ENCODE measurements around the gene RPL32. TPM values are rescaled to one million over a fixed set of nuclear protein-coding genes. Genes with fewer than 3 reads are reported as not detected.

The RPL32 gene
- total and polyA plus RNA-seq, 9 of the 15 experiments (the other 6 are each of a cell fraction or from before 2014, with no cell fraction given) = 2,738 to 6,200 (median 4,286) TPM

- POLR2A ChIA-PET = interaction anchor here (0.6 to 11.9 kb wide), 27 partner anchors 8 to 861 kb away, joined by 3 to 108 read pairs (median 4); partner anchors contain the start of genes CAND2 and RPL32
- WGBS (ENCODE audit: insufficient coverage, low coverage, missing lambda C conversion rate) = 63% methylated on average over 7 of the region's 7 CpGs
- no peaks in the 10 kb centered on the region for H3K9me3 ChIP-seq (replicated peaks; ENCODE audit: control insufficient read depth, insufficient read depth, low read depth, low read length)
- DNase-seq (ENCODE audit: extremely low read depth in 1 of 4, low spot score in 3 of 4) (no peak), FAIRE-seq (no peak), ATAC-seq (peak; percentile 11)
- no peak overlapping the region for H3K9ac ChIP-seq (ENCODE audit: insufficient read depth in 1 of 2, low read depth in 2 of 2, low read length in 2 of 2)
- H3K27me3 ChIP-seq (ENCODE audit: control insufficient read depth in 2 of 2, insufficient read depth in 2 of 2, low read length in 2 of 2) = no peaks in the 10 kb centered on the region
- in situ Hi-C loops (cut with MboI) (no loop called here), intact Hi-C loops (cut with micrococcal nuclease) (no loop called here)
- H3K4me1 ChIP-seq (replicated peaks in 1 of 2; ENCODE audit: control insufficient read depth in 2 of 2, insufficient read depth in 2 of 2, low read length in 2 of 2) = peaks cover 0 to under 1% of the 10 kb centered on the region in 2 experiments; a peak in 3 of 5 replicates
- peaks cover 85% of the 10 kb centered on the region for H3K36me3 ChIP-seq (ENCODE audit: control insufficient read depth, insufficient read depth, low read length)
- H3K4me2 ChIP-seq (ENCODE audit: insufficient read depth, low read length) = no peak overlapping the region
- H3K79me2 ChIP-seq (ENCODE audit: control insufficient read depth, insufficient read depth, low read length) = peaks cover 24% of the 10 kb centered on the region
- H3K9me1 ChIP-seq (ENCODE audit: control insufficient read depth, insufficient read depth, low read length) = peaks cover 6% of the 10 kb centered on the region
- CTCF ChIA-PET (ENCODE audit: low intra/inter-chr PET ratio) = interaction anchor here (0.7 kb wide), 1 partner anchor 54 kb away, joined by 3 read pairs; no protein-coding TSS in a partner anchor
- BruUV-seq (replicated peaks) = no TSS peak
- peak overlapping the region; percentile 15; the same call in 1 of the 3 replicates for H3K27ac ChIP-seq (ENCODE audit: extremely low read depth, low read depth, low read length)
- H4K20me1 ChIP-seq (replicated peaks; ENCODE audit: control insufficient read depth, insufficient read depth, low read length) = peaks cover 42% of the 10 kb centered on the region
- no peak overlapping the region for H2AFZ ChIP-seq (ENCODE audit: low read depth, low read length)
- H3K4me3 ChIP-seq = no peak overlapping the region
- TF ChIP-seq, protein P1, sequence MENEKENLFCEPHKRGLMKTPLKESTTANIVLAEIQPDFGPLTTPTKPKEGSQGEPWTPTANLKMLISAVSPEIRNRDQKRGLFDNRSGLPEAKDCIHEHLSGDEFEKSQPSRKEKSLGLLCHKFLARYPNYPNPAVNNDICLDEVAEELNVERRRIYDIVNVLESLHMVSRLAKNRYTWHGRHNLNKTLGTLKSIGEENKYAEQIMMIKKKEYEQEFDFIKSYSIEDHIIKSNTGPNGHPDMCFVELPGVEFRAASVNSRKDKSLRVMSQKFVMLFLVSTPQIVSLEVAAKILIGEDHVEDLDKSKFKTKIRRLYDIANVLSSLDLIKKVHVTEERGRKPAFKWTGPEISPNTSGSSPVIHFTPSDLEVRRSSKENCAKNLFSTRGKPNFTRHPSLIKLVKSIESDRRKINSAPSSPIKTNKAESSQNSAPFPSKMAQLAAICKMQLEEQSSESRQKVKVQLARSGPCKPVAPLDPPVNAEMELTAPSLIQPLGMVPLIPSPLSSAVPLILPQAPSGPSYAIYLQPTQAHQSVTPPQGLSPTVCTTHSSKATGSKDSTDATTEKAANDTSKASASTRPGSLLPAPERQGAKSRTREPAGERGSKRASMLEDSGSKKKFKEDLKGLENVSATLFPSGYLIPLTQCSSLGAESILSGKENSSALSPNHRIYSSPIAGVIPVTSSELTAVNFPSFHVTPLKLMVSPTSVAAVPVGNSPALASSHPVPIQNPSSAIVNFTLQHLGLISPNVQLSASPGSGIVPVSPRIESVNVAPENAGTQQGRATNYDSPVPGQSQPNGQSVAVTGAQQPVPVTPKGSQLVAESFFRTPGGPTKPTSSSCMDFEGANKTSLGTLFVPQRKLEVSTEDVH (IDR thresholded peaks at IDR 0.05; ENCODE audit: low read depth, partially characterized antibody) = peak; percentile 49
- TF ChIP-seq CCNT2 (IDR thresholded peaks at IDR 0.05; ENCODE audit: borderline replicate concordance, extremely low read depth, insufficient read length, low read depth, low read length) = no peak
- 0 out of 2 replicates have a peak, but pooled peaks have one; percentile 27 for TF ChIP-seq CHD2 (IDR thresholded peaks at IDR 0.05; ENCODE audit: low read depth, low read length)
- 0 out of 2 replicates have a peak, but pooled peaks have one; percentile 50 for TF ChIP-seq ZNF695 (CRISPR knock-in tag; IDR thresholded peaks at IDR 0.05)
- no peak for TF ChIP-seq PPARD (CRISPR knock-in tag; IDR thresholded peaks at IDR 0.05)
- peak; percentile 38 for TF ChIP-seq POLR2A (conservative IDR thresholded peaks at IDR 0.05)
- 0 out of 2 replicates have a peak, but pooled peaks have one; percentile 36 for TF ChIP-seq ERF (CRISPR knock-in tag; IDR thresholded peaks at IDR 0.05)
- 0 out of 4 replicates have a peak, but pooled peaks of 1 of the 2 experiments have one; percentile 24 for TF ChIP-seq SIN3A (IDR thresholded peaks at IDR 0.05; ENCODE audit: borderline replicate concordance in 2 of 2, control insufficient read depth in 1 of 2, low read depth in 2 of 2, low read length in 2 of 2)
- no peak for TF ChIP-seq ETV1 (tag; conservative IDR thresholded peaks at IDR 0.05; ENCODE audit: low read depth)
- 0 out of 2 replicates have a peak, but pooled peaks have one; percentile 25 for TF ChIP-seq MYNN (IDR thresholded peaks at IDR 0.05)
- no peak for TF ChIP-seq MYNN (CRISPR knock-in tag; IDR thresholded peaks at IDR 0.05)
- TF ChIP-seq LEF1 (IDR thresholded peaks at IDR 0.05) = no peak
- no peak for TF ChIP-seq HDAC1 (IDR thresholded peaks at IDR 0.05)
- no peak for TF ChIP-seq IRF9 (tag; IDR thresholded peaks at IDR 0.05)
- no peak for TF ChIP-seq GTF2E2 (tag; IDR thresholded peaks at IDR 0.05)
- no peak for TF ChIP-seq PHF8 (IDR thresholded peaks at IDR 0.05; ENCODE audit: borderline replicate concordance, low read length)
- TF ChIP-seq SIX5 (IDR thresholded peaks at IDR 0.05; ENCODE audit: borderline replicate concordance in 1 of 2, insufficient read depth in 1 of 2, low read depth in 1 of 2, low read length in 2 of 2) = no peak
- no peak for TF ChIP-seq STAG1 (CRISPR knock-in tag; IDR thresholded peaks at IDR 0.05; ENCODE audit: borderline replicate concordance)
Observed at GRCh38 chr3:12832350-12833221, 8.8 kb downstream of the RPL32 start.
